ENCODE data around the gene SGCA.

SGCA gene

DNA sequence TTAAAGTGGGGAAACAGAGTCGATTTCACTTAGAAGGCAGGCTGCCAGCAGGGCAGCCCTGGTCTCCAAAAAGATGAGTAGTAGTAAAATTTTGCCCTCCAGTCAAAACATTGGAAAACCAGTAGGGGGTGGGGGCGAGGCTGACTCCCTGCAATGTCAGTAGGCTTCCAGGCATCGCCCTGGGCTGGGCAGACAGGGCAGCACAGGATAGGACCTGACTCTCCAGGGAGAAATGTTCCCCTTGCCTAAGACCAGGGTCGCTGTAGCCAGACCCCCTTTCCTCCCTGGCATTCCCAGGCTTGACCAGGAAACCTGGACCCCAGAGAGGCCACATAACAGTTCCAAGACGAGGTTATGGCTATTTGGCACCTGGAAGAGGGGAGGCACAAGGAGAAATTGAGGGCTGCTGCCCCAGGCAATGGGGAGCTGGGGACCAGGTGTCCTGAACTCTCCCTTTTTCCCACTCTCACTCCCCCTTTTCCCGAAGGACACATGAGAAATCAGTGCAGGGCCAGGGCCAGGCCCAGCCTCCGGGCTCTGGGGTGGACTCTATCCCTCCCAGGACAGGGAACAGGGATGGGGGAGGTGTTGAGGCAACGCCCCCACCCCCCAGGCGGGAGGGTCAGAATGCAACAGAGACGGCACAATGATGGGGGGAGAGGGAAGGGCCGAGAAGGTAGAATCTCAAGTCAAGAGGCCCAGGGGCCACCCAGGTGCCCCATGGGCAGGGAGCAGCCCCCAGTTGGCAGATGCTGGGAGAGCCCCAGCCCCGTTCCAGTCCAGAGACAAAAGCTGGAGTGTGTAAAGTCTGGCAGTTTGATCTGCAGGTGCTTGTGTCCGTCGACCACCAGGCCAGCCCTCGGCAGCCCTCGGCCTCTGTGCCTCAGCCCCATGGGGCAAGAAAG, 31.3 kb upstream of the SGCA start:
- DNase-seq (ENCODE audit: low spot score) (no peak), FAIRE-seq (no peak)

GRCh38 chr17:50135316-50136095, 30.3 kb upstream of the SGCA start:
- DNase-seq (ENCODE audit: low spot score) (no peak), FAIRE-seq (no peak)

DNA sequence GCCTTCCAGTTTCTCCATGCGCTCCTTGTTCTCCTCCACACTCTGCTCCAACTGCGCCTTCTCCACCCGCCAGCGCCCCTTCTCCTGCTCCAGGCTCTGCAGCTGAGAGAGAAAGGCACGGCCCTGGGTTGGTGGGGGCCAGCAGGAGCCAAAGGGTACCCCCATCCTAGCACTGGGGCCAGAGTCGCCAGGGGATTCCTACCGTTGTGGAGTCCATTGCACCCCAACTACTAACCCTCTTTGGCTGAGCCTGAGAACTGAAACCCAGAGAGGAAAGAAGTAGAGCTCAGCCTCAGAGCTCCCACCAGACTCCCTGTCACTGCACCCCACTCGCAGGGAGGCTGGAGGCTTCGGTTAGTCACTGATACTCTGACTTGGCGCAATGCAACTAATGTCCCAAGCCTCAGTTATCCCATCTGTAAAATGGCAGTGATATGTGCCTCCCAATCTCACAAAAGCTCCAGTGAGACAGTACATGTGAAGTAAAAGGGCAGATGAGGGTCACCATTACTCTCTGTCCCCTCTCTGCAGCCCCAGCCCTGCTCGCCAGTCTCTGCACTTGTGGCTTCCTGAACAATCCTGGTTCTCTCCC, 29.6 kb upstream of the SGCA start:
- DNase-seq (ENCODE audit: low spot score) (no peak), FAIRE-seq (no peak)

GRCh38 chr17:50137042-50137441, 28.8 kb upstream of the SGCA start:
- peak; percentile 65 for FAIRE-seq
- DNase-seq (ENCODE audit: low spot score): no peak

DNA sequence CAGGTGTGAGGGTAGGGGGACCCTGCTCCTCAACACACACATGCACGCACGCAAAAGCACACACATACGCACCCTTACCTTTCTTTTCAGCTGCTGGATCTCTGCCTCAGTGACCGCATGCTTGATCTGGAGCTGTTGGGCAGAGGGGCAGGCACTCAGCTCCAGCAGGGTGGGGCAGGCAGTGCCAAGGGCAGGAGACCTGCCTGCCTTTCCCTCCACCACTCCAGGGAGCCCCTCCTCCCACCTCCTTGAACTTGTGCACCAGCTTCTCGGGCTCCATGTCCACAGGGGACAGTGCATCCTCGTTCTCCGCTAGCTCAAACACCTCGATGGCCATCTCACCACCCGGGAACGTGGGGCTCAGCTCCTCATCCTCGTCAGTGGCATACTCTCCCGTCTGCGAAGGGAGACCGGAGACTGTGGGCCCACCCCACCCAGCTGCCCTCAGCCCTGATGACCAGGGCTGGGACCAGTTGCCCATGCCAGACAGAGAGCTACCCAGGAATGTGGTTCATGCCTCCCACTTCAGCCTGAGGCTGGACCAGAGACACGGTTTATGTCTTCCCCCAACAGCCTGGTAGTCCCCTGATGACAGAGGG, 26.5 kb upstream of the SGCA start:
- FAIRE-seq: no peak
- DNase-seq (ENCODE audit: low spot score): no peak

GRCh38 chr17:50139950-50140885, 25.6 kb upstream of the SGCA start:
- FAIRE-seq: peak; percentile 65
- peak; percentile 85 for DNase-seq (ENCODE audit: low spot score)

DNA sequence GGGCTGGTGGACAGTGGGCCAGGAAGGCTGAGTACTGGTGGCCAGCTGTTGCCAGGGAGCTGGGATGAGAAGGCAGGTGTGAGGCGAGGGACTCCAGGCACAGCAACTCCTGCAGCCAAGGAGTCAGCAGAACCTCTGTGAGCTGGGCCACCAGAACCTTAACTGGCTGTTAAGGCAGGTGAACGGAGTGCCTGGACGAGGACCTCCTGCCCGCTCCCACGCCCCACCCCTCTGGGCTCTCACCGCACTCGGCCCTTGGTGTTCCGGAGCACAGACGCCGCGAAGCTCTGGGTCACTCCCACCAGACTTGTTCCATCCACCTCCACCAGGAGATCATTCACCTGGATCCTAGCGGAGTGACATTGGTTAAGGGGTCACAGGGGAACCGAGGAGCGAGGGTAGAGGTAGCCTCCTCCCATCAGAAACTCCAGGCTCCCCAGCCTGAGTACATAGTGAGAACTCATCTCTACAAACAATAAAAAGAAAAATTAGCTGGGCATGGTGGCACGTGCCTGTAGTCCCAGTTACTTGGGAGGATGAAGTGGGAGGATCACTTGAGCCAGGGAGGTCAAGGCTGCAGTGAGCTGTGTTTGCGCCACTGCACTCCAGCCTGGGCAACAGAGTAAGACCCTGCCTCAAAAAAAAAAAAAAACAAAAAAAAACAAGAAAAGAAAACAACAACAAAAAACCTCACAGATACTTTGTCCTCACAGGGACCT, 24.6 kb upstream of the SGCA start:
- FAIRE-seq (no peak), DNase-seq (ENCODE audit: low spot score) (no peak)

DNA sequence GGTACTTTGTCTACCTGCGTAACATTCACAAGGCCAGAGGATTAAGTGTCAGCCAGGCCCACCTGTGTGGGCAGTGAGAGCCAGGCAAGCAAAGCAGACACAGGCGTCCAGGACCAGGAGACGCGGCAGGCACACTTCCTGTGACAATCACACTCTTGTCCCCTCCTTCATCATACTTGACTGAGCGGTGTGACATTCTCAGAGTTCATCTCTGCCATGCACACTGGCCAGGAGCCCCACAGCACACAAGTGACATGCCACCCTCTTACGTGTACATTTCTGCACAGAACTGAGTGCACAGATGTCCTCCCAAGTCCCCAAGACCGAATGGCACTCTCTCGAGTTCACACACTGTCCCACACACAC, 24.1 kb upstream of the SGCA start:
- no peak for DNase-seq (ENCODE audit: low spot score)
- no peak for FAIRE-seq

GRCh38 chr17:50143461-50144176, 22.2 kb upstream of the SGCA start:
- DNase-seq (ENCODE audit: low spot score): no peak
- FAIRE-seq: no peak

DNA sequence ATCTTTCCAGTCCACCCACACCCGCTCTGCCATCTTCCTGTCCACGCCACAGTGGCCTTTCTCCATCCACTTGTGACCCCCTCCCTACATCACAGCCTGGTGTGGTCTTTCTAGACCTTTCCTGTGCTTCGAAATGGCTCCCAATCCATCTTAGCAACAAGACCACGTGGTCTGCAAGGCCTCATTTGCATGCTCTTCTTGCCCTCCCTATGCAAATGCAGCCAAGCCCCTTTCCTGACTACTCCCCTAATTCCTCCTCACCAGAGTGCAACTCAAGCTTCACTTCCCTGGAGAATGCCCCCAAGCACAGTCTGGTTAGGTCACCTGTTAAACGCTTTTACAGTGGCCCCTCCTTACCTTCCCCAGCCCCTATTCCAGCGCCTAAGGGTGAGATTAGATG, 21.4 kb upstream of the SGCA start:
- DNase-seq (ENCODE audit: low spot score) (no peak), FAIRE-seq (no peak)

DNA sequence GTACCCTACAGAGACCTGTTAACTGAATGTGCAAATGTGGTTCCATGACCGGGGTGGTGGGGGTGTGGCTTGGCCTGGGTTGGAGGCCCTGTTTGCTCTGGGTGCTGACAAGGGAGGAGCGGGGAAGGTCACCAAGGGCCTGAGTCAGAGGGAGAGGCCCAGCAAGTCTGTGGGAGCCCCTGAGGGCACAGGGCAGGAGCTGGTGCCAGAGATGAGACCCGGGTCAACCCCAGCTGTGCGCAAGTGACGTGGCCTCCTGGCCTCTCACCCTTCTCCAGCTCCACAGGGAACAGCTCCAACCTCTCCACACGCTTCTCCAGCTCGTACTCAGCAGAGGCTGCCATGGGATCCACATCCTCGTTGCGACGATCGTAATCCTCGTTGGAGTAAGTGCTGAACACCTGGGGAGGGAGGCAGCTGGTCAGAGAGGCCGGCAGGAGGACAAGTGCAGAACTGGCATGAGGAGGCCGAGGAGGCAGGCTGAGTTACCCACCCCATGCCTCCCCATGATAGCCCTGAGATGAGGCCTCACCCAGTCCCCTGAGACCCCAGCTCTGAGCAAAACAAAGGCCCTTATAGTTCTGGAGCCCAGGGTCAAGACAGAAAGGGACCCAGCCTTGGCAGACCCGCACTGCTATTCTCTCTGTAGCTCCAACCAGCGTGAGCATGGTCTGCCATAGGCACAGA, 20.8 kb upstream of the SGCA start:
- DNase-seq (ENCODE audit: low spot score): no peak
- no peak for FAIRE-seq

DNA sequence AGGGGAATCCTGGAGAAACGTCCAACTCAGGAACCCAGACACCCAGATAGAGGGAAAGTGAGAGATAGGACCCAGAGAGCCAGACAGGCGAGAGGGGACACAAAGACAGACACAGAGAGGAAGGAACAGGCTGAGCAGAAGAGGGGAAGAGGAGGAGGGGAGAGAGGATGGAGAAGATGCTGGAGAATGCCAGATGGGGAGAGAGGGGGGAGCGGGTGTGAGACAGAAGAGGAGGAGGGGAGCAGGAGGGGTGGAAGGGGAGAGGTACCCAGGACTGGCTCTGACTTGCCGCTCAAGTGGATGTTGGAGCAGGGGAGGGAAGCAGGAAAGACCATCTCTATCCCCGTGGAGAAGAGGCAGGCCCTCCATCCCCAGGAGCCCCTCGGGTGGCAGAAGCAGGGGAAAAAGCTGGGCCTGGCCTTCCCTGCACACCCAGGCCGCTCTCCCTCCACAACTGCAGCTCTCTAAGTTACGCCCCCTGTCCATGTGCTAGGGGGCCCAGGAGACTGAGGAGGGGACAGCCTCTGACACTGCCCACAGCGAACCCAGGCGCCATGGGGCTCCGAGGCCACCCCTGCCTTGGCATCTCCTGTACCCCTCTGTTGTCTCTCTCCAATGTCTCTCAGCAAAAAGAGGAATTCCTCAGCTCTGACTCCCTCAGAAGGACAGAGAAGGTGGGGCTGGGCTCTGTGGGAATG, 20.1 kb upstream of the SGCA start:
- FAIRE-seq (no peak), DNase-seq (ENCODE audit: low spot score) (no peak)

- DNase-seq (ENCODE audit: low spot score): no peak
- FAIRE-seq: no peak
Measured at GRCh38 chr17:50146230-50146926, 19.4 kb upstream of the SGCA start.

GRCh38 chr17:50146927-50147665, 18.7 kb upstream of the SGCA start:
- FAIRE-seq: no peak
- DNase-seq (ENCODE audit: low spot score): no peak

- FAIRE-seq (no peak), DNase-seq (ENCODE audit: low spot score) (no peak)
Measured at GRCh38 chr17:50147841-50148225, 18.0 kb upstream of the SGCA start.

GRCh38 chr17:50148226-50149090, 17.3 kb upstream of the SGCA start:
- FAIRE-seq (peak; percentile 63), DNase-seq (ENCODE audit: low spot score) (peak; percentile 82)
